Activated naive CD8-positive, alpha-beta T cell treated with anti-CD3 and anti-CD28 coated beads, Interleukin-2, amount 50 U/mL, for 16 hours (primary cell): ENCODE results near the gene TMEM238.

ENCODE experiments used
- DNase-seq: peaks from one replicate; pipeline ENCODE4 v3.0.0-alpha.2; 2020; ENCODE audit warnings: low read depth, low spot score

Gene TMEM238

DNA sequence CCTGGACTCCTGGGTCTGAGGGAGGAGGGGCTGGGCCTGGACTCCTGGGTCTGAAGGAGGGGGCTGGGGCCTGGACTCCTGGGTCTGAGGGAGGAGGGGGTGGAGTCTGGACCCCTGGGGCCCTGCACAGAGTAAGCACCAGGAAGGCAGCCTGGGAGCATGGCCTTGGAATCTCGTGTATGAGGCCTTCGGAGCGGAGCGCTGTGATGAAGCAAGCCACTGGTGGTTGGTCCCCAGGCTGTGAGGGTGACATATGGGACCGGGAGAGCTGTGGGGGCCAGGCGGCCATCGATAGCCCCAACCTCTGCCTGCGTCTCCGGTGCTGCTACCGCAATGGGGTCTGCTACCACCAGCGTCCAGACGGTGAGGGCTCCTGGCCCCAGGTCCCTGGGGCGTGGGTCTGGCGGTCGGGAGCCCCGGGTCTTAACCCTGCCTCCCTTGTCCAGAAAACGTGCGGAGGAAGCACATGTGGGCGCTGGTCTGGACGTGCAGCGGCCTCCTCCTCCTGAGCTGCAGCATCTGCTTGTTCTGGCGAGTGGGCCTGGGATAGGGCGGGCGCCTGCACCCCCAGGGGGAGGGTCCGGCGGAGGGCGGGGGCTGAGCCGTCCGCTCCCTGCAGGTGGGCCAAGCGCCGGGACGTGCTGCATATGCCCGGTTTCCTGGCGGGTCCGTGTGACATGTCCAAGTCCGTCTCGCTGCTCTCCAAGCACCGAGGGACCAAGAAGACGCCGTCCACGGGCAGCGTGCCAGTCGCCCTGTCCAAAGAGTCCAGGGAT, 6.5 kb downstream of the TMEM238 start:
- no peak for DNase-seq

DNA sequence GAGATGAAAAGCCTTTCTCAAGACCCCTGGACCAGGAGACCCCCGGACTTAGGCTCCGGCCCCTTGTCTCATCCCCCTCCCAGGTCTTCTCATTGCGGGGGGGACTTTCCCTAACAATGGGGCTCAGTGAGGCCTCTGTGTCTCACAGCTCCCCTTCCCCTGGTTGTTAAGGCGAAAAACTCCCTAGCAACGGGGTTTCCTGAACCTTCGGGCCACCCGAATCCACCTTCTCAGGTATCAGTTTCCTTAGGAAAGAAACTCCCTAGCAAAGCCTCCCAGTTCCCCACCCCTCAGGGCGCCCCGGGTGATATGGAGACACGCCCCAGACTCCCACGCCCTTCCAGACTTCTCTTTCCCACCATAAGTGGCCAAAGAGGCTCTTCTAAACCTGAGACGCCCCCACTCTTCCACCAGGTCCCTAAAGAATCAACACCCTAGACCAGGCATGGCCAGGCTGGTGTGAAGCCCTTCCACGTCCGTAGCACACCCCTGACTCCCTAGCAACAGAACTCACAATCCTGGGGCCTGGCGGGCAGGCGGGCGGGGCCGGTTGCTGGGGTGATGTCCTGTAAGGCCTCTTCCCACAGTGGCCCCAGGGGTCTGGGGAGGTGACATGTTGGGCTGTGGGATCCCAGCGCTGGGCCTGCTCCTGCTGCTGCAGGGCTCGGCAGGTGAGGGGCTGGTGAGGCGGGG, 7.7 kb downstream of the TMEM238 start, which contains the start of gene TMEM190:
TSS of gene TMEM190 (plus strand) at position 586 of the 693 bp plus-strand sequence. CDS start at position 614, 28 bp downstream.
- DNase-seq, result no peak

DNA sequence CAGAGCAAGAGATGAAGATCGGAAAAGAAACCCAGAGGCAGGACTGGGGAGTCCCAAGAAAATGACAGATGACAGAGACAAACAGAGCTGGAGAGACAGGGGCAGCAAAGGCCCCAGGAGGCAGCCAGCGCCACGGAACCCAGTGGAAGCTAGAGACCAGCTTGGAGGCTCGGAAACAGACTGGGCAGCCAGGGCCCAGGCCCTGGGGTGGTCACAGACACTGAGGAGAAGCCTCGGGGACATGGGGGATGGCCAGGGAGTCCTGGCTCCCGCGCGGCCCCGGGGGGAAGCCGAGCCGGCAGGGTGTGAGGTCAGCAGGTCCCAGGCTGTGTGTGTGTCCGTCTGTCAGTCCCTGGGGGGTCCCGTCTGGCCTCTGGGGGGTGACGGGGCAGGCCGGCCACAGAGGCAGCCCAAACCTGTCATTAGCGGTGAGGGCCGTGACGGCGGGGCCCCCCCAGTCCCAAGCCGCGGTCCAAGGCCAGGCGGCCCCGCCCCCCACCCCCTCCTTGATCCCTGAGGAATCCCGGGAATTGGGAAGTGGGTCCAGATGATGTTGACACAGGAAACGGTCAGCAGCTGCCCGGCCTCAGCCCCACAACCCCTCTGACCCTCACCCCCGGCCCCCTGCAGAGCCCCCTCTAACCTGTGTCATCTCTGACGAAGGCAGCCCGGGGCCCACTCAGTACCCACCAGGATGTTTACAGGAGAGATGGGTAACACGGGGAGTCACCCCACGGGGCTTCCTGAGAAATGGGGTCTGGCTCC, 9.9 kb downstream of the TMEM238 start:
- no peak for DNase-seq

DNA sequence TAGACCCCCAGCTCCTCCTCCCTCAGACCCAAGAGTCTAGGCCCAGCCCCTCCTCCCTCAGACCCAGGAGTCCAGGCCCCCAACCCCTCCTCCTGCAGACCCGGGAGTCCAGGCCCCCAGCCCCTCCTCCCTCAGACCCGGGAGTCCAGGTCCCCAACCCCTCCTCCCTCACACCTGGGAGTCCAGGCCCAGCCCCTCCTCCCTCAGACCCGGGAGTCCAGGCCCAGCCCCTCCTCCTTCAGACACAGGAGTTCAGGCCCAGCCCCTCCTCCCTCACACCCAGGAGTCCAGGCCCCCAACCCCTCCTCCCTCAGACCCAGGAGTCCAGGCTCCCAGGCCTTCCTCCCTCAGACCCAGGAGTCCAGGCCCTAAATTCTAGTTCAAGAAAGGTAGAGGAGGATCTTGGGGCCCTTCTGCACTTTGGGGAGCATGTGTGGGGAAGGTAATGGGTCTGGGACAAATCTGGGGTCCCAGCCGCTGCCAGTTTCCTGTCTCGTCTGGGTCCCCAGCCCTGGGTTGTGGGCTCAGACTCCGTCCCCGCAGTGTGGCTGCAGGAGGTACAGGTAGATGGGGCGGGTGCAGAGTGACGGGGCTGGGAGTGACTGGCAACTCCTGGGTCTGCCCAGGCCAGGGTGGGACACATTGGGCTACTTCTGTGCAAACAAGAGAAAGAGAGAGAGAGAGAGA, 10.6 kb downstream of the TMEM238 start:
- DNase-seq, result no peak

DNA sequence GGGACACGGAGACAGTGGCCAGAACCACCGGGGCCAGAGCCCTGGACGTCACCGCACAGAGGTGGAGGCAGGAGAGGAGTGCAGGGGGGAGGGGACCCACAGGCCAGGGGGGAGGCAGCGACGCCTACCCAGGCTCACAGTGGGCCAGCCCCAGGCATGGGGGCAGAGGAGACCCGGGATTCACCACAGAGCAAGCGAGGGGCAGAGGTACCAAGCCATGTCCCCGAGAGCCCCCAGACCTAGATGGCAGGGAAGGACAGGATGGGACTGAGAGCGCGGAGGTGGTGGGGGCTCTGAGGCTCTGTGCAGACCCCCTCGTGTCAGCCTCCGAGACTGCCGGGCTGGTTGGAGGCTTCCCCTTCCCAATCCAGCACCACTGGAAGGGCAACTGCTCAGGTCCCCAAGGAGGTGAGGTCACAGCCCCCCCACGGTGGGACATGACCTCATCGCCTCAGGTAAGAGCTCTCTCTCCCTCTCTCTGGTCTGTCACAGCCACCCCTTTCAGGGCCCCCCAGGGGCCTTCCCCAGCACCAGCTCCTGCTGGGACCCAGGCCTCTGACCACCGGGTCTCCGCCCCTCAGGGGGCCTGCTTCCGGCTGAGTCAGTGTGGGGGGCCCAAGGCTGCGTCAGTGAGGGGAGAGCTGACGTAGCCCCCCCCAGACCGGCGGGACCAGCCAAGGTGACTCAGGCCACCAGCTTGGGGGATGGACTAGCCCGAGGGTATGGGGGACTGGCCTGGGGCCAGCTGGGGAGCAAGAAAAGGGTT, 11.6 kb downstream of the TMEM238 start:
- DNase-seq, result no peak

DNA sequence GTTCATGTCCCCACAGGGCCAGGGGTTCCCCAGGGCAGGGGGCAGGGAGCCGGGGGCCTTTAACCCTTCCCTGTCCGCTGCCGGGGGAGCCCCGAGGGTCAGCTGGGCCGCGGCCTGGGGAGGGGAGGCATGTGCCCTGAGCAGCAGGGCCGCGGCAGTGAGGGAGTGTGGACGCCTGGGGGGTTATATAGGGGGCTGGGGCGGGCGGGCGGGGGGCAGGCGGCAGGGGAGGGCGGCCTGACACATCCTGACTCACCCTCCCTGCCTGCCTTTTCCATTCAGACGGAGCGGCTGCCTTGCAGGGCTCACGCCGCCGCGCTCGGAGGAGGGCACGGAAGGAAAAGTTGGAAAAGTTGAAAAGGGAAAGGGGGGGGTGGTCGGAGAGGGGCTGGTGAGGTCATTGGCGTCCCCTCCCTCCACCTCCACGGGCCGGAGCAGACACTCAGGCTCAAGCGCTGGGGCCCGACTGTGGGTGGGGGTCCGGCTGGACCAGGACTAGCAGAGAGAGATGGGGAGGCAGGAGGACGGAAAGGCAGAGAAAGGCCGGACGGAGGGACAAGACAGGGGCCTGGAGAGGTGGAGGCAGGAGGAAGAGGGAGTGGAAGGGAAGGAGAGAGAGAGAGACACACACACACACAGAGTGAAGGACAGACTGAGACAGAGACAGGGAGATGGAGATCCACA, 13.6 kb downstream of the TMEM238 start, which contains the start of gene IL11:
TSS of gene IL11 (minus strand) at position 159 of the 684 bp plus-strand sequence. CDS start at position 6, 153 bp downstream.
- no peak for DNase-seq

DNA sequence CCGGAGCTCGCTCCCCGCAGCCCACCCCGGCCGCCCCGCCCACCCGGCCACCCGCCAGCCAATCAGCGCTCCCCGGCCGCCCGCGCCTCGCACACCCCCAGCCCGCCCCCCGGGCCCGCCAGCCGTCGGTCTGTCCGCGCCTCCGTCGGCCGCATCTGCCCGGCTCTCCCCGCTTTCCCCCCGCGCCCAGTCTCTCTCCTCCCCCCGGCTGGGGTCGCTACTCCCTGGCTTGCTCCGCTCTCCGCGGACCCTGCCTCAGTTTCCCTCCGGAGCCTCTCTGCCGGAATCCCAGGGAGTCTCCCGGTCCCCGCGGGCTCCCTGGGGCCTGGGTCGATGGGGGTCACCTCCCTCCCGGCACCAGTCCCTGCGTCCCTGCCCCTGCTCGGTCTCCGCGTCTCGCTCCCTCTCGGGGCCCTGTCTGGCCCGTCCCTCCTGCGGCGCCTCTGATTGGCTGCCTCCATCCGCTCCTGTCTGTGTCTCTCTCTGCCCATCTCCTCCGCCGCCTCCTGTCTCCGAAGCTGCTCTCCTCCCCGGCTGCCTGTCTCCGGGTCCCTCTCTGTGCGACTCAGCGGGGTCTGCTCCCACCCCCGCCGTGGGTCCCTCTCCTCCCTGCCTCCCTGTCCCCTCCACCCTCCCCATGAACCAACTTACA, 14.3 kb downstream of the TMEM238 start:
- DNase-seq, result no peak

DNA sequence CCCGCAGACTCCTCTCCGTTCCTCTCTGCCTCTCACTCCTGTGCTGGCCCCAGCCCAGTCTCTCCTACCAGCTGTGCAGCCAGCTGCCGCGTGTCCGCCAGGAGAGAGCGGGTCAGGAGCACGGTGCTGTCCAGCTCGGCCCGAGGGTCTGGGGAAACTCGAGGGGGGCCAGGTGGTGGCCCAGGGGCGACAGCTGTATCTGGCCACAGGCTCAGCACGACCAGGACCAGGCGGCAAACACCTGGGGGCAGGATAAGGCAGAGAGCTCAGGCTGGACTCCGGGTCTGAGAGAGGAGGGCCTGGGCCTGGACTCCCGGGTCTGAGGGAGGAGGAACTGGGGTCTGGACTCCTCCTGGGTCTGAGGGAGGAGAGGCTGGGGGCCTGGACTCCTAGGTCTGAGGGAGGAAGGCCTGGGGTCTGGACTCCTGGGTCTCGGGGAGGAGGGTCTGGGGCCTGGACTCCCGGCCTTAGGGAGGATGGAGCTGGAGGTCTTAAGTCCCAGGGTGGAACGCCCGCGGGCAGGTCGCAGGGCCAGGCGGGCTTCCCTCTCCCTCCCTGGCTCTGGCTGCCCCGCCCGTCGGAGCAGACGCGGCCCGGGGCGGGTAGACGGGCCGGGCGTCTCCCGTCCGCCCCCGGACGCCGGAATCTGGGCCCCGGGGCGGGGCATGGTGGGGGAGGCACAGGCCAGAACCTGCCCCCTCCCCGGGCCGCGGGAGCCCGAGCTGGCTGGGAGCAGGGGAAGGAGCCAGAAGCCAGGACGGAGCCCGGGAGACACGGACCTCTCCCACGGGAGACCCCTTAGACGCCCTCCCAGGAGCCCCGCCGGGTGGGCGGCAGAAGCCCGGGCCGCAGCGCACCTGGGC, 15.2 kb downstream of the TMEM238 start:
- DNase-seq, result no peak

DNA sequence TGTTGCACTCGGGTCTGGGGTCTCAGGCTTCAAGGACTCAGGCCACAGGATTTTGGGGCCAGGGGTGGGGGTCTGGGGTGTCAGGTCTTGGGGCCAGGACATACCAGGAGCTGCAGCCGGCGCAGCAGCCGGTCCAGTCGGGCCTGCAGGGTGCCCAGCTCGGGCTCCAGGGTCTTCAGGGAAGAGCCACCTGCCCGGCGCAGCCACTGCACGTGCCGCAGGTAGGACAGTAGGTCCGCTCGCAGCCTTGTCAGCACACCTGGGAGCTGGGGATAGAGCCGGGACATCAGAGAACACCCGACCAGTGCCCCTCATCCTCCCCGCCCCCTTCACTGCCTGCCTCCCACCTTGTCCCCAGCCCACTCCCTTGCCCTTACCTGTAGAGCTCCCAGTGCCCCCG, 16.0 kb downstream of the TMEM238 start:
- no peak for DNase-seq

DNA sequence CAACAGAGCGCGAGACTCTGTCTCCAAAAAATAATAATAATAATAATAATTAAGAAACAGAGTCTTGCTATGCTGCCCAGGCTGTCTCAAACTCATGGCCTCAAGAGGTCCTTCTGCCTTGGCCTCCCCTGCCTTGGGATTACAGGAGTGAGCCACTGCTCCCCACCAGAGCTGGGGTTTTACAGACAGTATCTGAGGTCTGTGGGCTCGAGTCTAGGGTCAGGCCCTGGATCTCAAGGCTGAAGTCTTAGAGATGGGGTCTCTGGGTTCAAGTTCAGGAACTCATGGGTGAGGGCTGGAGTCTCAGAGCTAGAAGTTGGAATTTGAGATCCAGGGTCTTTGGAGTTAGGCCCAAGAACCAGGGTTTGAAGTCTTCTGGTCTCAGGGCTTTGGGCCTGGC, 17.3 kb downstream of the TMEM238 start:
- DNase-seq, result no peak

DNA sequence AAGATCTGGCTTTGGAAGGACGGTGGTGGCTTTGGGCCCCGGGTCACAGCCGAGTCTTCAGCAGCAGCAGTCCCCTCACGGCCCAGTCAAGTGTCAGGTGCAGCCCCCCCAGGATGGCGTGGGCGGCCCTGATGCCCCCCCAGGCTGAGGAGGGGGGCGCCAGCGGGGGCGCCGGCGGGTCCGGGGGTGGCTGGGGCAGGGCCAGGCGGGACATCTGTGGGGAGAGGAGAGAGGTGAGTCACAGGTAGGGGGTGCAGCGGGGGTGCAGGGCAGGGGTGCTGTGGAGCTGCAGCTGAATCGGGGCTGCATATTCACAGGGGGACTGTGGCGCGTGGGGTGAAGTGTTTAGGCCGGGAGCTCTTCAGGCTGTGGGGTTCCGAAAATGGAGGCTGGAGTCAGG, 18.1 kb downstream of the TMEM238 start:
- DNase-seq, result no peak

DNA sequence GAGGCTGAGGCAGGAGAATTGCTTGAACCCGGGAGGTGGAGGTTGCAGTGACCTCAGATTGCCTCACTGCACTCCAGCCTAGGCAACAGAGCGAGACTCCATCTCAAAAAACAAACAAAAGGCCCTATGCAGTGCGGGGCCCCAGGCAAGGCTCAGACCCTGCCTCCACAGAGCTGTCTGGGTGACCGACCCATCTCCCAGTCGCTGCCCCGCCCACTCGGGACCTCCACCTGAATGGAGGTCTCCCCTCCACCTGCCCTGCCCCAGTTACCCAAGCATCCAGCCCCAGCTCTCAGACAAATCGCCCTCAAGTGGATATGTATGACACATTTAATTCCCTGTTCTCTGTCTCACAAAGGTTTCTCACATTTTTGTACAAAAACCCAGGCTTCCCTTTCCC, 18.8 kb downstream of the TMEM238 start:
- DNase-seq, result no peak

DNA sequence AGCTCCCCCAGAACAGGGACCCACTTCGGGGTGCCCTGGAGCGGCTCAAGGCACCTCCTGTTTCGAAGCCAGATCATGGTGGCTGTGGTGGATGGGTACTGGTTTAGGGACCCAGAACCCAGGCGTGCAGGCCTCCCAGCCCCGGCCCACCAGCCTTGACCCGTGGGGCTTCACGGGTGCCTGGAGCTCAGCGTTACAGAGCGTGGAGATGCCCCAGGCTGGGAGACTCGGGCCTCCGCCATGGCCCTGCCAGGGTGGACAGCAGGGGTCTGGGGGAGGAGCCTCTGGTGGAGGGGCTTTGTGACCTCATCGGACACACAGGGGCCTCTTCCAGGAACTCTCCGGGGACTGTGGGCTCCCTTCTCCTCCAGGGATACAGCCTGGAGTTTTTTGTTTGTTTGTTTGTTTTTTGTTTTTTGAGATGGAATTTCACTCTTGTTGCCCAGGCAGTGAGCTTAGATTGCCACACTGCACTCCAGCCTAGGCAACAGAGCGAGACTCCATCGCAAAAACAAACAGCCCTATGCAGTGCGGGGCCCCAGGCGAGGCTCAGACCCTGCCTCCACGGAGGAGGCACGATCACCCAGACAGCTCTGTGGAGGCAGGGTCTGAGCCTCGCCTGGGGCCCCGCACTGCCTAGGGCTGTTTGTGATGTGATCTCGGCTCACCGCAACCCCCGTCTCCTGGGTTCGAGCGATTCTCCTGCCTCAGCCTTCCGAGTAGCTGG, 20.9 kb downstream of the TMEM238 start, which contains the start of gene GARIN5B:
TSS of gene GARIN5B (minus strand) at position 271 of the 727 bp plus-strand sequence. CDS start at position 77, 194 bp downstream.
- DNase-seq, result no peak

DNA sequence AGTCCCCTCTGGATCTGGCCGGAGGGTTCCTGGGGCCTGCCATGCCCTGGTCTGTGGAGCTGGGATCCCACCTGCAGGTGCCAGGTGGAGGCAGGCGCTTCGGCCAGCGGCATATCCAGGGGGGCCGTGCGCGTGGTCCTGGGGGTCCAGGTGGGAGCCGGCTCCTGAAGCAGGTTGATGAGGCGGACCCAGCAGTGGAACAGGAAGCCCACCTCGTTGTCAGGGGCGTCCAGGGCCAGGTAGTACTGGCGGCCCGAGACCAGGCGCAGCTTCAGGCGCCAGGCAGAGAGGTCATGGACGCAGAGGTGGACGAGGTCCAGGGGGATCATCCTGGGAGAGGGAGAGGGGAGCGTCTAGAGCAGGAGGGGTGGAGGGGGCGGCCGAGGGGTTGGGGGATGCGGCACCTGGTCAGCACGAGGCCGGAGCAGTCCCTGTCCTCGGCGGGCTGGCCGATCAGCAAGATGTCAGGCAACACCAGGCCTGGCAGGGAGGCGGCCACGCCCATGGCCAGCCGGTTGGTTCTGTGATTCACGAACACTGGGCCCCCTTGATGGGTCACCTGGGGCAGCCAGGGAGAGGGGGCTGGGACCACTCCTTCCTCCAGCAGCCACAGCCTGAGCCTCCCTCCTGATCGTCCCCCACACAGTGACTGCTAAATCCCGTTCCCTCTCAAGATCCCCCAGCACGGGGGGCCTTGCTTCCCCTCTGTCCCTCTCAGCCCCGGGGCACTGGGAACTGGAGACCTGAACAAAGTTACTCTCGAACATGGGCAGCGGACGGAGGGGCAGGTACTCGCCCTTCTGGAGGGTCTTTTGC, 21.7 kb downstream of the TMEM238 start:
- DNase-seq, result no peak

DNA sequence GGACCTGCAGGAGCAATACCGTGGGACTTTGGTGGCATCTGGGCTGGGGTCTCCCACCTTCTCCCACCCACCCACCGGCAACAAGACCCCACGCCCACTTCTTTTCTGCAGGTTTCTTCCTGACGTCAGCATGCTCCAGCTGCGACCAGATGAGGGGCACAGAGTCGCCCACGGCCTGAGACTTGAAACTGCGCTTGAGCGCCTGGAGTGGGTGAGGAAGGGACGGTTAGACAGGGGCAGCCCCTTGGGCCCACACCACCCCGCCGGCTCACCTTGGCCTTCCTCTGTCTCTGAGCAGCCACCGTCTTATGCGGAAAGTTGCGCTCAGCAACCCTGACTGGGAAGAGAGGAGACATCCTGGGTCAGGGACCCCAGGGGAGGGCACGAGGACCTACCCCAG, 23.2 kb downstream of the TMEM238 start:
- no peak for DNase-seq

DNA sequence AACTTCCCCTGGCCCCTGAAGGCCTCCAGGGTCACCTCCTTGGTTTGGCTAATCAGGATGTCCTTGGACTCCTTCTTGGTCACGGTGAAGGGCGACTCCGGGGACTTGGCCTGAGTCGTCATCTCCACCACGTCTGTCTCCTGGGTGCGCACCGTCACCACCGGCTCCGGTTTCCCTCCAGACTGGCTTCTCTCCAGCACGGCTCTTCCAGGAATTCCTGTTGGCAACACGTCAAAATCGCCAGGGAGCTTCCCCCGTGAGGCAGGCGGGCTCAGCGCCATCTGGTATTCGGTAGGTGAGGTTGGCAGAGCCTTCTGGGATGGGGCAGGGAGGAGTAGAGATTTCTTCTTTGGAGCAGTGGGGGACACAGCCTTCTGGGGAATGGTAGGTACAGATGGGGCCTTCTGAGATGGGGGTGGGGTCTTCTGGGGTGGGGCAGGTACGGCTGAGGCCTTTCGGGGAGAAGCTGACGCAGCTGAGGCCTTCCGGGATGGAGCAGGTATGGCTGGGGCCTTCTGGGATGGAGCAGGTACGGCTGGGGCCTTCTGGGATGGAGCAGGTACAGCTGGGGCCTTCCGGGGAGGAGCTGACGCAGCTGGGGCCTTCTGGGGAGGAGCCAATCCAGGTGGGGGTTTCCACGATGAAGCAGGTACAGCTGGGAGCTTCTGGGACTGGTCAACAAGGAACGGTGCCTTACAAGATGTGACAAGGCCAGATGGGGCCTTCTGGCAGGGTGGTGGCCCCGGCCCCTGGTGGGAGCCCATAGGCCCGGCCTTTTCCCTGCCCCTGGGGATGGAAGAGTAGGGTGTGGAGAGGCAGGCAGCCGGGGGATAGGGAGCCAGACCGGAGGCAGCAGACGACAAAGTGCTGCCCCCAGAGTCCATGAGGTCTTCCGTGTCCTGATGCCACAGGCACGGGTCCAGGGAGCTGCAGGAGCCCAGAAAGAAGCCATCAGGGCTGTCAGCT, 24.9 kb downstream of the TMEM238 start:
- no peak for DNase-seq
